ENCODE data around the gene STIM2. TPM values are rescaled to one million over a fixed set of nuclear protein-coding genes. Genes with fewer than 3 reads are reported as not detected.

The STIM2 gene
- total and polyA plus RNA-seq, 2 donors (not counting 1 experiment from before 2014, with no cell fraction given): 48.6 to 96.0 TPM

GRCh38 chr4:26991057-26991456, 130.4 kb downstream of the STIM2 start:
- H3K27me3 Mint-ChIP-seq: no peaks in the 10 kb centered on the region
- Histone ChIP-seq H3K9me3 (ENCODE audit: control extremely low read depth in 1 of 3, control insufficient read depth in 2 of 3, insufficient read depth in 1 of 3, low read length in 2 of 3) (peaks cover 0 to 2% (median 1%) of the 10 kb centered on the region in 3 donors), H3K36me3 (replicated peaks in 1 of 2; ENCODE audit: control extremely low read depth in 1 of 2, control insufficient read depth in 1 of 2, extremely low read depth in 1 of 2, insufficient read depth in 2 of 2, low read length in 1 of 2) (peaks cover 11% of the 10 kb centered on the region in 2 experiments), H2AFZ (ENCODE audit: insufficient read depth, low read depth, low read length, poor library complexity, severe bottlenecking) (no peak overlapping the region), H4K20me1 (ENCODE audit: control insufficient read depth, insufficient read depth, low read length, poor library complexity, severe bottlenecking) (no peaks in the 10 kb centered on the region), H3K4me2 (replicated peaks; ENCODE audit: low read depth, low read length, poor library complexity, severe bottlenecking) (no peak overlapping the region), H3K27me3 (replicated peaks in 1 of 4; ENCODE audit: control extremely low read depth in 1 of 4, control insufficient read depth in 3 of 4, insufficient read depth in 4 of 4, low read length in 3 of 4) (no peaks in the 10 kb centered on the region), H3K4me3 (ENCODE audit: control extremely low read depth in 1 of 5, extremely low read depth in 1 of 5, insufficient read depth in 1 of 5, low read depth in 2 of 5, low read length in 4 of 5) (no peak overlapping the region), H3K9ac (ENCODE audit: low read length) (no peak overlapping the region), H3K79me2 (ENCODE audit: control insufficient read depth, insufficient read depth, low read length) (peaks cover 50% of the 10 kb centered on the region), H3K27ac (ENCODE audit: low read length in 2 of 2) (peak overlapping the region; percentile 97 to 99), H3K4me1 (ENCODE audit: control insufficient read depth in 2 of 2, insufficient read depth in 2 of 2, low read length in 2 of 2) (peaks cover 54 to 67% of the 10 kb centered on the region in 2 donors)
- CTCF ChIA-PET: interaction anchor here (1.2 to 3.8 kb wide), 3 partner anchors 8 to 105 kb away, joined by 3 to 17 read pairs (median 4); no protein-coding TSS in a partner anchor
- POLR2A ChIA-PET: interaction anchor here (1.7 kb wide), 1 partner anchor 107 kb away, joined by 5 read pairs; no protein-coding TSS in a partner anchor
- peak overlapping the region; percentile 44 for H3K4me3 Mint-ChIP-seq
- no peak for DNase-seq
- TF ChIP-seq EZH2 (IDR thresholded peaks at IDR 0.05; ENCODE audit: borderline replicate concordance, insufficient read depth, low read depth, low read length, poor library complexity, severe bottlenecking) (no peak), CTCF (IDR thresholded peaks at IDR 0.05) (no peak)
- H3K9me3 Mint-ChIP-seq (ENCODE audit: insufficient read depth): no peaks in the 10 kb centered on the region
- intact Hi-C loops (cut with micrococcal nuclease): loop anchor here (5.0 to 10.0 kb wide), 5 partner anchors 39 to 1756 kb away; partner anchors contain the start of genes PI4K2B, RBPJ, SEL1L3 and TBC1D19
- peak overlapping the region; percentile 92 for H3K27ac Mint-ChIP-seq
- peaks cover 45% of the 10 kb centered on the region for H3K4me1 Mint-ChIP-seq
- 100% methylated on average over 2 of the region's 3 CpGs for WGBS (ENCODE audit: insufficient coverage)
- ATAC-seq (ENCODE audit: low read depth): no peak

Data from B cell (primary cell).